GM19395 (cell line): ENCODE data around the gene SUCLG2.
A peak's percentile ranks its signal among the peaks of the same experiment; 100 is the strongest.

Experiments
- ATAC-seq: cut with Tn5 transposase; IDR thresholded peaks from one replicate; pipeline ENCODE4 v1.9.1; 2021; ENCODE audit warnings: mild to moderate bottlenecking, moderate library complexity; ENCODE audit not compliant: unreplicated experiment

The SUCLG2 gene

GRCh38 chr3:67521053-67521646 is 133.3 kb downstream of the SUCLG2 start:
- peak; percentile 56 for ATAC-seq

- no peak for ATAC-seq
Observed at GRCh38 chr3:67518236-67518635, 136.2 kb downstream of the SUCLG2 start.

- ATAC-seq: no peak
Observed at GRCh38 chr3:67517781-67518180, 136.6 kb downstream of the SUCLG2 start.

- no peak for ATAC-seq
Observed at GRCh38 chr3:67516496-67516895, 137.9 kb downstream of the SUCLG2 start.

- ATAC-seq: no peak
Observed at GRCh38 chr3:67515778-67516177, 138.6 kb downstream of the SUCLG2 start.

- ATAC-seq: no peak
Observed at GRCh38 chr3:67509471-67510075, 144.8 kb downstream of the SUCLG2 start.

GRCh38 chr3:67507584-67507983 is 146.8 kb downstream of the SUCLG2 start:
- ATAC-seq: no peak

GRCh38 chr3:67500709-67501108 is 153.7 kb downstream of the SUCLG2 start:
- ATAC-seq: no peak

- no peak for ATAC-seq
Observed at GRCh38 chr3:67497746-67498145, 156.7 kb downstream of the SUCLG2 start.

- ATAC-seq: no peak
Observed at GRCh38 chr3:67495751-67496150, 158.7 kb downstream of the SUCLG2 start.

- no peak for ATAC-seq
Observed at GRCh38 chr3:67493808-67494207, 160.6 kb downstream of the SUCLG2 start.

GRCh38 chr3:67490658-67491057 is 163.8 kb downstream of the SUCLG2 start:
- ATAC-seq: no peak

- no peak for ATAC-seq
Observed at GRCh38 chr3:67489816-67490215, 164.6 kb downstream of the SUCLG2 start.

- ATAC-seq: no peak
Observed at GRCh38 chr3:67487564-67488114, 166.8 kb downstream of the SUCLG2 start.

- no peak for ATAC-seq
Observed at GRCh38 chr3:67486883-67487282, 167.5 kb downstream of the SUCLG2 start.

- no peak for ATAC-seq
Observed at GRCh38 chr3:67484085-67484484, 170.3 kb downstream of the SUCLG2 start.

GRCh38 chr3:67481126-67481525 is 173.3 kb downstream of the SUCLG2 start:
- ATAC-seq: no peak

- ATAC-seq: no peak
Observed at GRCh38 chr3:67478423-67478822, 176.0 kb downstream of the SUCLG2 start.

GRCh38 chr3:67474311-67474710 is 180.1 kb downstream of the SUCLG2 start:
- no peak for ATAC-seq

GRCh38 chr3:67472674-67473201 is 181.7 kb downstream of the SUCLG2 start:
- ATAC-seq: no peak

GRCh38 chr3:67470207-67470606 is 184.2 kb downstream of the SUCLG2 start:
- no peak for ATAC-seq

- ATAC-seq: no peak
Observed at GRCh38 chr3:67468511-67468910, 185.9 kb downstream of the SUCLG2 start.
